K562 (cell line): ENCODE results near the gene ZBTB49. TPM values are rescaled to one million over a fixed set of nuclear protein-coding genes. Genes with fewer than 3 reads are reported as not detected.

ENCODE experiments used
- BRF1 ChIP-seq: IDR thresholded peaks from 3 replicates; pipeline ENCODE4 v1.6.1; 2011; ENCODE audit warnings: borderline replicate concordance, mild to moderate bottlenecking; ENCODE audit not compliant: insufficient read length; ENCODE audit errors: extremely low read depth
- CREB1 ChIP-seq, 2 experiments: sonication (generic) in 1 of 2; formaldehyde crosslinking in 1 of 2; IDR thresholded peaks; 2 replicates each; pipeline versions ENCODE4 v1.6.1 to v1.8.0; 2012 to 2022; ENCODE audit warnings: inconsistent platforms in 1 of 2, mild to moderate bottlenecking in 1 of 2, missing genetic modification reagents in 1 of 2, moderate library complexity in 1 of 2
- GATAD2A ChIP-seq: fragments of 450-650 bp; IDR thresholded peaks from 2 replicates; pipeline ENCODE4 v1.6.1; 2017
- HNRNPL ChIP-seq: fragments of 200-400 bp; formaldehyde crosslinking; IDR thresholded peaks from 2 replicates; pipeline ENCODE4 v1.6.1; 2017; ENCODE audit warnings: low read depth, mild to moderate bottlenecking, low read length
- HNRNPLL ChIP-seq: fragments of 200-400 bp; formaldehyde crosslinking; IDR thresholded peaks from 2 replicates; pipeline ENCODE4 v1.6.1; 2017; ENCODE audit warnings: low read length, low read depth, mild to moderate bottlenecking; ENCODE audit not compliant: poor library complexity, severe bottlenecking
- KAT7 ChIP-seq: sonication (generic); formaldehyde crosslinking; IDR thresholded peaks from 2 replicates; pipeline ENCODE4 v1.8.0; 2022; ENCODE audit warnings: missing genetic modification reagents, mild to moderate bottlenecking, borderline replicate concordance
- PHB ChIP-seq: fragments of 250-450 bp; sonication (Bioruptor Pico); IDR thresholded peaks from 2 replicates; pipeline ENCODE4 v1.5.0; 2021
- PPARD ChIP-seq: fragments of 250-450 bp; sonication (Bioruptor Pico); IDR thresholded peaks from 2 replicates; pipeline ENCODE4 v1.8.0; 2022; ENCODE audit warnings: inconsistent platforms, mild to moderate bottlenecking, moderate library complexity
- SAFB2 ChIP-seq: fragments of 200-400 bp; formaldehyde crosslinking; IDR thresholded peaks from 2 replicates; pipeline ENCODE4 v1.6.1; 2018; ENCODE audit warnings: borderline replicate concordance, low read length, low read depth, moderate library complexity; ENCODE audit not compliant: severe bottlenecking
- SIN3B ChIP-seq: fragments of 450-650 bp; IDR thresholded peaks from 2 replicates; pipeline ENCODE4 v1.6.1; 2017; ENCODE audit warnings: low read depth, mild to moderate bottlenecking, moderate library complexity
- SMAD1 ChIP-seq: fragments of 150-350 bp; IDR thresholded peaks from 2 replicates; pipeline ENCODE4 v1.6.1; 2014; ENCODE audit warnings: low read length, low read depth; ENCODE audit not compliant: partially characterized antibody
- SNAPC5 ChIP-seq: fragments of 250-450 bp; sonication (Bioruptor Pico); IDR thresholded peaks from 2 replicates; pipeline ENCODE4 v1.8.0; 2021; ENCODE audit warnings: moderate library complexity, mild to moderate bottlenecking, inconsistent platforms
- XRCC3 ChIP-seq: fragments of 450-650 bp; IDR thresholded peaks from 2 replicates; pipeline ENCODE4 v1.6.1; 2017; ENCODE audit warnings: mild to moderate bottlenecking, moderate library complexity
- polyA plus RNA-seq, 8 experiments: library from polyadenylated mRNA; depleted of rRNA in 4 of 8; stranded (reverse) in 5 of 8; unstranded in 3 of 8; fragments of >200 nt; fragmentation: Nextera tagmentation in 2 of 8; fragmentation: Illumina TruSeq in 1 of 8; extraction: Ambion mirVana in 2 of 8; extraction: Trizol in 1 of 8; gene quantifications; 2 replicates each; pipeline versions ENCODE4 v1.2.1 to v1.2.3, GENCODE V29; 2011 to 2014; ENCODE audit warnings: inconsistent platforms in 1 of 8, missing spikeins in 1 of 8
- total RNA-seq, 7 experiments: library from RNA; depleted of rRNA in 6 of 7; stranded (reverse); fragments of >200 nt in 6 of 7; fragmentation: Illumina TruSeq in 2 of 7; extraction: Trizol in 2 of 7; gene quantifications; 2 replicates each; pipeline versions ENCODE4 v1.2.1 to v1.2.3, GENCODE V29; 2011 to 2021; ENCODE audit warnings: low replicate concordance in 1 of 7
- TF ChIP-seq, protein P1 (sequence below): fragments of 150-350 bp; conservative IDR thresholded peaks from 2 replicates; pipeline ENCODE4 v1.6.1; 2014; ENCODE audit warnings: low read length
- TF ChIP-seq, protein P2 (sequence below): fragments of 200-800 bp; sonication (Bioruptor generic); IDR thresholded peaks from 2 replicates; pipeline ENCODE4 v1.6.1; 2017; ENCODE audit warnings: missing genetic modification characterization, missing compliant biosample characterization

ZBTB49 gene
- total and polyA plus RNA-seq, 9 of the 15 experiments (the other 6 are each of a cell fraction or from before 2014, with no cell fraction given), result 0.49 to 8.0 (median 4.2) TPM

DNA sequence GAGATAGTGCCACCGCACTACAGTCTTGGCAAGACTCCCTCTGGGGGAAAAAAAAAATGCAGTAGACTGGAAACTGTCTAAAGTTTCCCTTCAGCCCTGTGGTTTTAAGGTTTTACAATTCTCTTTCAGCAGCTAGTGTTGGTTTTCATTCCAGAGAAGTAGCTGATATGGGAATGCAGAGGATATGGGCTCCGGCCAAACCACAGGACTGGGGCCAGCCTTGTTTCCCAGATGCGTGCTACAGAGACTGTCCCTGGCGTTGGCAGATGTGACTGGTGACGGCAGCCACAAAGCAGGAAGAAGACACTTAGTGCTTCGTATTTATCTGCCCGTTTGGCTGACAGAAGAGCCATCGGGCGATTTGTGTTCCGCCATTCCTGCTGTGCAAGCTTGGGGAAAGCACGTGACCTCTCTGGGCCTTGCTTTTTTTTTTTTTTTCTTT, 43.2 kb downstream of the ZBTB49 start (continued):
- TF ChIP-seq CREB1 (IDR thresholded peaks at IDR 0.05) (no peak), CREB1 (CRISPR knock-in tag; IDR thresholded peaks at IDR 0.05) (no peak), SNAPC5 (no peak), BRF1 (no peak), PHB (CRISPR knock-in tag) (no peak), PPARD (CRISPR knock-in tag) (no peak), HNRNPL (no peak), SAFB2 (no peak), GATAD2A (no peak), SIN3B (no peak), KAT7 (CRISPR knock-in tag) (no peak), XRCC3 (no peak), HNRNPLL (no peak), SMAD1 (no peak)
- TF ChIP-seq, protein P1, sequence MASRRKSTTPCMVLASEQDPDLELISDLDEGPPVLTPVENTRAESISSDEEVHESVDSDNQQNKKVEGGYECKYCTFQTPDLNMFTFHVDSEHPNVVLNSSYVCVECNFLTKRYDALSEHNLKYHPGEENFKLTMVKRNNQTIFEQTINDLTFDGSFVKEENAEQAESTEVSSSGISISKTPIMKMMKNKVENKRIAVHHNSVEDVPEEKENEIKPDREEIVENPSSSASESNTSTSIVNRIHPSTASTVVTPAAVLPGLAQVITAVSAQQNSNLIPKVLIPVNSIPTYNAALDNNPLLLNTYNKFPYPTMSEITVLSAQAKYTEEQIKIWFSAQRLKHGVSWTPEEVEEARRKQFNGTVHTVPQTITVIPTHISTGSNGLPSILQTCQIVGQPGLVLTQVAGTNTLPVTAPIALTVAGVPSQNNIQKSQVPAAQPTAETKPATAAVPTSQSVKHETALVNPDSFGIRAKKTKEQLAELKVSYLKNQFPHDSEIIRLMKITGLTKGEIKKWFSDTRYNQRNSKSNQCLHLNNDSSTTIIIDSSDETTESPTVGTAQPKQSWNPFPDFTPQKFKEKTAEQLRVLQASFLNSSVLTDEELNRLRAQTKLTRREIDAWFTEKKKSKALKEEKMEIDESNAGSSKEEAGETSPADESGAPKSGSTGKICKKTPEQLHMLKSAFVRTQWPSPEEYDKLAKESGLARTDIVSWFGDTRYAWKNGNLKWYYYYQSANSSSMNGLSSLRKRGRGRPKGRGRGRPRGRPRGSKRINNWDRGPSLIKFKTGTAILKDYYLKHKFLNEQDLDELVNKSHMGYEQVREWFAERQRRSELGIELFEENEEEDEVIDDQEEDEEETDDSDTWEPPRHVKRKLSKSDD, result no peak
- TF ChIP-seq, protein P2, sequence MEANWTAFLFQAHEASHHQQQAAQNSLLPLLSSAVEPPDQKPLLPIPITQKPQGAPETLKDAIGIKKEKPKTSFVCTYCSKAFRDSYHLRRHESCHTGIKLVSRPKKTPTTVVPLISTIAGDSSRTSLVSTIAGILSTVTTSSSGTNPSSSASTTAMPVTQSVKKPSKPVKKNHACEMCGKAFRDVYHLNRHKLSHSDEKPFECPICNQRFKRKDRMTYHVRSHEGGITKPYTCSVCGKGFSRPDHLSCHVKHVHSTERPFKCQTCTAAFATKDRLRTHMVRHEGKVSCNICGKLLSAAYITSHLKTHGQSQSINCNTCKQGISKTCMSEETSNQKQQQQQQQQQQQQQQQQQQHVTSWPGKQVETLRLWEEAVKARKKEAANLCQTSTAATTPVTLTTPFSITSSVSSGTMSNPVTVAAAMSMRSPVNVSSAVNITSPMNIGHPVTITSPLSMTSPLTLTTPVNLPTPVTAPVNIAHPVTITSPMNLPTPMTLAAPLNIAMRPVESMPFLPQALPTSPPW (CRISPR knock-in tag), result no peak
